Umbilical cord (tissue), 2 donors: Measurements from ENCODE around the gene FKRP. TPM values are rescaled to one million over a fixed set of nuclear protein-coding genes. Genes with fewer than 3 reads are reported as not detected.
A peak's percentile ranks its signal among the peaks of the same experiment; 100 is the strongest.

Source experiments
- DNase-seq: peaks from one replicate; pipeline ENCODE4 v3.0.0-alpha.2; 2015; ENCODE audit warnings: low spot score
- total RNA-seq: library from RNA; depleted of rRNA; stranded (reverse); fragments of >200 nt; gene quantifications from one replicate; pipeline ENCODE4 v1.2.3, GENCODE V29; 2014; ENCODE audit warnings: low replicate concordance; ENCODE audit not compliant: insufficient read depth

FKRP gene
- total RNA-seq, 1 donor from 2014 or later: 27.0 TPM

- DNase-seq: no peak
These were observed 26.8 kb upstream of the FKRP start for GRCh38 chr19:46718934-46719622.

GRCh38 chr19:46719629-46720502 is 26.0 kb upstream of the FKRP start:
- DNase-seq: peak; percentile 62

- DNase-seq: no peak
These were observed 25.2 kb upstream of the FKRP start for GRCh38 chr19:46720503-46721239.

GRCh38 chr19:46721269-46722003 is 24.4 kb upstream of the FKRP start:
- no peak for DNase-seq

GRCh38 chr19:46722004-46722380 is 23.9 kb upstream of the FKRP start:
- no peak for DNase-seq

- no peak for DNase-seq
These were observed 23.3 kb upstream of the FKRP start for GRCh38 chr19:46722421-46723022.

GRCh38 chr19:46723023-46723461 is 22.8 kb upstream of the FKRP start:
- no peak for DNase-seq

- no peak for DNase-seq
These were observed 22.4 kb upstream of the FKRP start for GRCh38 chr19:46723471-46723870.

GRCh38 chr19:46724468-46724867 is 21.4 kb upstream of the FKRP start:
- DNase-seq: no peak

GRCh38 chr19:46725036-46725820 is 20.6 kb upstream of the FKRP start:
- no peak for DNase-seq

GRCh38 chr19:46725859-46726393 is 19.9 kb upstream of the FKRP start:
- DNase-seq: no peak

- DNase-seq: no peak
These were observed 19.3 kb upstream of the FKRP start for GRCh38 chr19:46726551-46726950.

- no peak for DNase-seq
These were observed 18.8 kb upstream of the FKRP start for GRCh38 chr19:46726971-46727501.

GRCh38 chr19:46727757-46728156 is 18.1 kb upstream of the FKRP start:
- no peak for DNase-seq

GRCh38 chr19:46728208-46728607 is 17.6 kb upstream of the FKRP start:
- DNase-seq: no peak

- DNase-seq: peak; percentile 53
These were observed 17.0 kb upstream of the FKRP start for GRCh38 chr19:46728693-46729339.

GRCh38 chr19:46729696-46730095 is 16.2 kb upstream of the FKRP start:
- no peak for DNase-seq

GRCh38 chr19:46730187-46730586 is 15.7 kb upstream of the FKRP start:
- DNase-seq: no peak

- DNase-seq: no peak
These were observed 15.3 kb upstream of the FKRP start for GRCh38 chr19:46730595-46730994.
